RCC 7860 (cell line): ENCODE measurements around the gene VIPR2.
"Not testable (repeated sequence)": the region's sequence is repeated elsewhere in the genome, so short reads cannot be mapped to it uniquely, and the experiment has no call there.

Experiments used
- DNase-seq: peaks from one replicate; pipeline ENCODE4 v3.0.0-alpha.2; 2015; ENCODE audit warnings: low spot score
- FAIRE-seq: peaks from 2 replicates; lab custom pipeline; 2012; peaks lifted over from hg19 to GRCh38; lab: Jason Lieb, UNC

VIPR2 gene

DNA sequence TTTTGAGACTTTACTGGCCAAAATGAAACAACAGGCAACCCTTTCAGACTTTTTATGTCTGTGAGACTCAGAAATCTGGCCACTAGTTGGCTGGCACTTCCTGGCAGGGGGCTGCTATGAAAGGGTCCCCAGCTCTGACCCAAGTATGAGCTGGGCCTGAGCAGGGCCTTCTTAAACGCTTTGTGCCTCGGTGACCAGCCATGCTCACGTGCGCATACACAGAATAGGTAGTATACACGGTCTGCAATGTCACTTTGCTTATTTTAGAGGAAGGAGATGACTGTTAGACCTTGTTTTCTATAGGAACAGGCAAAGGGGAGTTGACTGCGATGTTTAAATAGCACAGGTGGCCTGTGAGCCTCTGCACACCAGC lies 129.6 kb downstream of the VIPR2 start:
- DNase-seq (no peak), FAIRE-seq (no peak)

DNA sequence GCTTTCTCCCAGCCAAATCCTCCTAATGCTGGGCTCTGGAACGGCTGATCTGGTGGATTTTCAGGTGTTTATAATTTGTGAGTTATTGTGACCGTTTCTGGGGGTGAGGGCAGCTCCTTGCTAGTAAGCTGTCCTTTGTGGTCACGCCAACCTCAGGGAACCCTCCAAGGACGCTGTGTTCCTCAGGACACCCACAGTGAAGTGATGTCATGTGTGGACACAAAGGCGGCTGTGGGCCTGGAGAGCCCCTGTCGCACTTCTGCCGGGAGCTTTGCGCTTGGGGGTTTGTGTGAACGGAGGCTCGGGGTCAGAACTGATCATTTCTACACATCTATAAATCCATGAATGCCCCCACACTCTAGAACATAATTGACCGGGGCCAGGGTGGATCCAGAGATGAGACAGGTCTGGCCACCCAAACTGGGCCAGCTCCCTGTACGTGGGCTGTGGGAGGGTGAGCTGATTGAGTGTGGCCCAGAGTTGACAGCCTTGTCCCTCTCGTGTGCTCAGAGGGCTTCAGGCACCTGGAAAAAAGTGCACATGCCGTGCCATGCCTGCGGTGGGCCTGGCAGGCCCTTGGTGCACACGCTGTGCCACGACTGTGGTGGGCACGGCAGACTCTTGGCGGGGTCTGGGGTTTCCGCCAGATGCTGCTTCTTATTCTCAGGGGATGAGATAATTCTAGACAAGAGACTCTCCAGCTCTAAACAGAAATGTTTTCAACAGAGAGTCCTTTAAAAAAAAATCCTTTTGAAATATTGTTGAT lies 130.2 kb downstream of the VIPR2 start:
- FAIRE-seq = no peak
- no peak for DNase-seq

DNA sequence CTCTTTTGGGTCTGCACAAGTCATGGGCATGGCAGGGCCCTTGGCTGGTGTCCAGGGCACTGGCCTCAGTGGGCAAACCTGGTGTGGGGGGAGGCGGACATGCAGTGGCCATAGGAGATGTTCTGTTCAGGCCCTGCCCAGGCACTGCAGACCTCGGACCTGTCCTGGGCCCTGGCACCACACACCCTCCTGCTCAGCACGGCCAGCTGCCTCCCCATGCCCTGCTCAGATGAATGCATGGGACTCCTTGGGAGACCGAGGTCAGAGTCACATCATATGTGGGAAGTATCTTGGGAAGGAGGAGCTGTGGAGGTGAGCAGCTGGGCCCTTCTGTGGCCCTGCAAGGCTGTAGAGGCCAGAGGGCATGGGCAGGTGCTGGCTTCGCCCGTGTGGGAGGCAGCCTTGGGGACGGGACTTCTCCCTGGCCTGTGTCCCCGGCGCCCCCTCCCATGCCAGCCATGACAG lies 130.8 kb downstream of the VIPR2 start:
- DNase-seq = no peak
- FAIRE-seq = no peak

DNA sequence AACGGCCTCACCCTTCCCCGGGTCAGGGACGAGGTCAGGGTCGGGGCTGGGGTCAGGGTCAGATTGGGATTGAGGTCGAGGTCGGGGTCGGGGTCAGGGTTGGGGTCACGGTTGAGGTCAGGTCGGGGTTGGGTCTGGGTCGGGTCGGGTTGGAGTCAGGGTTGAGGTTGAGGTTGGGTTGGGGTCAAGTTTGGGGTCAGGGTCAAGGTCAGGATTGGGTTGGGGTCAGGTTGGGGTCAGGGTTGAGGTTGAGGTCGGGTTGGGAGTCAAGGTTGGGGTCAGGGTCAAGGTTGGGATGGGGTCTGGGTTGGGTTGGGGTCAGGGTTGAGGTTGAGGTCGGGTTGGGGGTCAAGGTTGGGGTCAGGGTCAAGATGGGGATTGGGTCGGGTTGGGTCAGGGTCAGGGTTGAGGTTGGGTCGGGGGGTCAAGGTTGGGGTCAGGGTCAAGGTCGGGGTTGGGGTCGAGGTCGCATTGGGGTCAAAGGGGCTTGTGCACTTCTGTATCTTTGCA lies 131.4 kb downstream of the VIPR2 start:
- no peak for DNase-seq
- no peak for FAIRE-seq

DNA sequence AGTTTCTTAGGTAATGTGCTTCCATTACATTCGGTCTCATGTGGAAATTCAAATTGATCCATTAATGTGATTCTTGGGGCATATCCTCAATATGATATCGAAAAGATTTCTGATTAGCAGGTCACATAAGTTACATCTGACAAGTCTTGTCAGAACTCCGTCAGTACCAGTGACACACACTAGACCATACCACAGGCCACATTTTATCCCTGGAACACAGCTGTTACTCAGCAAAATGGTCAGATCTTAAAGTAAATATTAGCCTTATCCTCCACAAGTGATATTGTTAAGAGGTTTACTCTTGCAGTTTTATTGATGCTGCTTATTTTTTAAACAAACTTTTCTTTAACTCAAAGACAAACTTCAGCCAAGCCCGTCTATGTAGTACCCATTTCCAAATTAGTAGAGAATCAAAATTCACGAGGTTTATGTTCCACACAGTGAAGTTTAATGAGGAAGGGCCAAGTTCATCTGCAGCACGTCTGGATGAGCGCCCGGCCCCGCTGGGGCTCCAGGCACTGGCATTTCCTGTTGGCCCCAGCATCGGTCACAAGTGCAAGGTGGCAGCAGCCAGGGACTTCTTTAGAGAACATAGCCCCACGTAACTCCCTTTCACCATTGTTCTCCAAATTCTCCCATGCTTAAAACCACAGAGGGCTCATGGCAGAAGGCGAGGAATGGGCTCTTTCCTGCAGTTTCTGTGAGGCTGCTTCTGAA lies 132.2 kb downstream of the VIPR2 start:
- FAIRE-seq (no peak), DNase-seq (no peak)

DNA sequence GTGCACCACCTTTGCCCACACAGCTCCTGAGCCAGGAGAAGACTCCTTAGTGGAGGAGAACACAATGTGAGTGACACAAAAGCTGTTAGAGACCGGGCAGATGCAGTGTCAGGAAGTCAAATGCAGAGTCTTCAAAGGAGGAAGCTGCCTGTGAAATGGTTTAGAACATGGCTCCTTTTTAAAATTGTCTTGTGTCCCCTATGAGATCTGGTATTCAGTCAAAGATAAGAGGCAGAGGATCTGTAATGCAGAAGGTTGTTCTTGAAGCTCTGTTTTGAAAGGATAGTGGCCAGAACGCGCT lies 133.0 kb downstream of the VIPR2 start:
- no peak for DNase-seq
- no peak for FAIRE-seq

DNA sequence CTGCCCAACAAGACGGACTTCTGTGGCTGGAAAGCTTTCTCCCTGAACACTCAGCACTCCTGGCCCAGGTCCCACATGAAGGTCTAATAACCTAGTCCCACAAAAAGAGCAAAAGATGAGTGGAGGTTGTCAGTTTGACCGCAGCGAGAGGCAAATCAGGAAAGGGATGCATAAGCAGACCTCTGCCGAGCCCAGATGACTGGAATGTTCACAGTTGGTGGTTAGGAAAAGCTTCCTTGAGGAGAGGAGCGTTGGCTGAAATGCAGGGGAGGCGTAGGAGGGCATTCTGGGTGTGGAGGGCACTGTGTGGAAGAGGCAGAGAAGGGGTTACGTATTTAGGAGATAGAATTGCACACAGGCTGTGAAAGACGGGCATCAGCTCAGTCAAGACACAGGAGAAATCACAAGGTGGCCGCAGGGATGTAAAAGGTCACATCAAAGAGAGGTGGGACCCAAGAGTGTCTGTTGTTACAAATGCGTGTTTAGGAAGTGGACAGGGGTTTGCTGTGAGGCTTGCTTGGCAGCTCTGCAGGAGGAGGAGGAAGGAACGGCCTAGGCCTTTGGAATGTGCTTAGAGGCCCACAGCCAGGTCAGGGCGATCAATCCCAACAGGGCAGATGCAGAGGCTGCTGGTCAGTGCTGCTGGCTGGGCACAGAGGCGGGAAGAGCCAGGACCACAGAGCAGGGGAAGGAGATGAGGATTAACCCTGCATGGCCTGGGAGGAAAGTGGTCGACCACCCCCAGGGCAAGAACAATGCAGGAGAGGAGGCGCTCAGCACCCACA lies 133.5 kb downstream of the VIPR2 start:
- DNase-seq = no peak
- FAIRE-seq = no peak

DNA sequence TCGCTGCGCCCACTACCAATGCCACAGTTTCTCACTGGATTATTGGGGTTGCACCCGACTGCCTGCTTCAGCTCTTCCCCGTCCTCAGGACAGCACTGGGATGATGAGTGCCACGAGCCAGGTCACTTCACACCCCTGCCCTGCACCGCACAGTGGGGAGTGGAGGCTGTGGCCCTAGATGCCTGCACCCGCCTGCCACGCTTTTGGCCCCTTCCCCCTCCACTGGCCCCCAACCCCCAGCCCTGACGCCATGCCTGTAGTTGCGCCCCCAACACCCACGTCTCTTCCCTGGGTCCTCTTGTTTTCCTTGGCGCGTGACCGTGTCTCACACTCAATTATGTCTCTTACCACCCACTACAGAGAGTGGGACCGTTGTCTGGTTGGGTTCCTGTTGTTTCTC lies 134.3 kb downstream of the VIPR2 start:
- DNase-seq (no peak), FAIRE-seq (no peak)

DNA sequence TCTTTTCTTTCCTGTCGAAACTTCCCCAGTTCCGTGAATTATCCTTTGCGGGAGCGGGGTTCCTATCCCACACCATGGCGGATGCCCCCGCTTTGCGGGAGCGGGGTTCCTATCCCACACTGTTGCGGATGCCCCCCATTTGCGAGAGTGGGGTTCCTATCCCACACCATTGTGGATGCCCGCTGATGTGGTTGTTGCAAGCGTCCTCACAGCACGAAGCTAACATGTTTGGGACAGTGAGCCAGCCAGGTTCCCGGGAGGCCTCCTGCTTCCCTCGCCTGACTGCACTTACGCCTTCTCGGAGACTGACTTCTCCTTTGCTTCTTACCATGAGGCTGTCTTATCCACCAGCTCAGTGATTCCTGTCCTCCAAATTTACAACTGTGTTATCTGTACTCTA lies 134.7 kb downstream of the VIPR2 start:
- FAIRE-seq = no peak
- DNase-seq = no peak

DNA sequence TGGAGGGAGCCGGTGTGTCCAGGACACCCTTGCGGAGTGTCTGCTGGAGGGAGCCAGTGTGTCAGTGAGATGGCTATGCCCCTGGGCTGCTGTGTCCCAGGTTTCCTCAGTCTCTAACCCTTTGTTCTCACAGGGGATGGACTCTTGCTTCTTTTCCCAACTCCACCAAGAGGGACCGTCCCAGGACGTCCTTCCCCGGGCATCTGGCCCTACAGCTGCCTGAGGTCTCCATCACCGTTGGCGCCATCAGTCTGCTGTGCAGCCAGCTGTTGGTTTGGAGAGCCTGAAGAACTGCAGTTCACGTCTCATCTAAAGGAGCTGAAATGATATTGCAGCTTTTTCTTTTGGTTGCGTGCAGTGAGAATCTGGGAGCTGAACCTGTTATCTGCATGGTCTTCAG lies 136.2 kb downstream of the VIPR2 start:
- FAIRE-seq (no peak), DNase-seq (no peak)

DNA sequence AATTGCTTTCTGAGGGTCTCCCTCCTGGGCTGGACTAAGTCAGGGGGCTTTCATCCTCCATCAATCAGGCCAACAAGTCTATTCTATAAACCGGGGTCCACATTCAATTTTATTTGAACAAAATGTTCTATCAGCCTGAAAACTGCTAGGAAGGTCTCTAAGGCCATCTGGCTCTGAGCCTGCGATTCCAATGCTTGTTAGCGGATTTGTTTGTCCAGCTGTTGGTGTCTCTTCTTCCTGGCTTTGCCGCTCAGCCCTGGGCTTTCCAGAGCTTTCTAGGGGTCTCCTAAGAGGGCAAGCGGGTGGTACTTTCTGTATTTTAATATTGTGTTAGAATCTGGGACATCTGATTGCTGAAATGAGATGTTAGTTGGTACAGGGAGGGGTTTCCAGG lies 136.7 kb downstream of the VIPR2 start:
- no peak for DNase-seq
- FAIRE-seq = no peak

DNA sequence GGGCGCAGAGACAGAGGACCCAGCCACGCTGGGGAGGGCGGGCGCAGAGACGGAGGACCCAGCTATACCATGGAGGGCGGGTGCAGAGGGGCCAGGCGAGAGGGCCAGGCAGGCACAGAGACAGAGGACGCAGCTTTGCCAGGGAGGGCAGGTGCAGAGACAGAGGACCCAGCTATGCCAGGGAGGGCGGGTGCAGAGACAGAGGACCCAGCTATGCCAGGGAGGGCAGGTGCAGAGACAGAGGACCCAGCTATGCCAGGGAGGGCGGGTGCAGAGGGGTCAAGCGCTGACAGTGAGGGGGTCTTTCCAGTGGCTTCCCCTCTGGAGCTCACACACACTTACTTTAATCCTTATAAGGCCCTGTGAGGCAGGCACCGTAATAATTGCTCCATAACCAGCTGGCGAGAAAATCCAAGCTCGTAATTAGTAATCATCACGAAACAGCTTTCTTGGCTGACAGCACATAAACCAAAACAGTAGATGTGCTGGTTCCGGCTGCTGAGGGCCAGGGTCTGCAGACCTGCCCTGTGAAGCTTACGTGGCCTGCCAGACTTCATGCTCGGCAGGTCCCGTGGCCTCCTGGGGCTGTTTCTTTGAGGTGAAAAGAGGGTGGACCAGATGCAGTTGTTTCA lies 137.2 kb downstream of the VIPR2 start:
- no peak for FAIRE-seq
- no peak for DNase-seq

DNA sequence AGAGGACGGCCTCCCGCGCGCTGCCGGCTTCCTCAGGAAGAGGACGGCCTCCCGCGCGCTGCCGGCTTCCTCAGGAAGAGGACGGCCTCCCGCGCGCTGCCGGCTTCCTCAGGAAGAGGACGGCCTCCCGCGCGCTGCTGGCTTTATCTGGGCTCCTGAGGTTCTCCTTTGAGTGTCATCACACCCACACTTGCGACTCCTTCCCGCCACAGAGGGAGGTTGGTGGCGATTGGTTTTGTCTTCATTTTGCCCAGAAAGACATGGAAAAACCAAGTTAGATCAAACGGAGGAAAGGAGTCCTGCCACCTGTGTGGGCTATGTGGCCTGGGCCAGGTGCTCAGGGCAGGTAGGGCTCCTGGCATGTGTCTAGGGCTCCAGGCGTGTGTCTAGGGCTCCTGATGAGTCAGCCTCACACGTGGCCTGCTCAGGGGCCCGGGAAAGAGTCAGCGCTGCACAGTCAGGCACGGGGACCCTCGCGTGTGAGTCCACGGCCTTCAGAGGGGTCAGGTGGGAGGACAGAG lies 138.0 kb downstream of the VIPR2 start:
- FAIRE-seq (no peak), DNase-seq (no peak)

DNA sequence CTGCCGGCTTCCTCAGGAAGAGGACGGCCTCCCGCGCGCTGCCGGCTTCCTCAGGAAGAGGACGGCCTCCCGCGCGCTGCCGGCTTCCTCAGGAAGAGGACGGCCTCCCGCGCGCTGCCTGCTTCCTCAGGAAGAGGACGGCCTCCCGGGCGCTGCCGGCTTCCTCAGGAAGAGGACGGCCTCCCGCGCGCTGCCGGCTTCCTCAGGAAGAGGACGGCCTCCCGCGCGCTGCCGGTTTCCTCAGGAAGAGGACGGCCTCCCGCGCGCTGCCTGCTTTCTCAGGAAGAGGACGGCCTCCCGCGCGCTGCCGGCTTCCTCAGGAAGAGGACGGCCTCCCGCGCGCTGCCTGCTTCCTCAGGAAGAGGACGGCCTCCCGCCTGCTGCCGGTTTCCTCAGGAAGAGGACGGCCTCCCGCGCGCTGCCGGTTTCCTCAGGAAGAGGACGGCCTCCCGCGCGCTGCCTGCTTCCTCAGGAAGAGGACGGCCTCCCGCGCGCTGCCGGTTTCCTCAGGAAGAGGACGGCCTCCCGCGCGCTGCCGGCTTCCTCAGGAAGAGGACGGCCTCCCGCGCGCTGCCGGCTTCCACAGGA lies 138.6 kb downstream of the VIPR2 start:
- not testable (repeated sequence) for DNase-seq, FAIRE-seq

DNA sequence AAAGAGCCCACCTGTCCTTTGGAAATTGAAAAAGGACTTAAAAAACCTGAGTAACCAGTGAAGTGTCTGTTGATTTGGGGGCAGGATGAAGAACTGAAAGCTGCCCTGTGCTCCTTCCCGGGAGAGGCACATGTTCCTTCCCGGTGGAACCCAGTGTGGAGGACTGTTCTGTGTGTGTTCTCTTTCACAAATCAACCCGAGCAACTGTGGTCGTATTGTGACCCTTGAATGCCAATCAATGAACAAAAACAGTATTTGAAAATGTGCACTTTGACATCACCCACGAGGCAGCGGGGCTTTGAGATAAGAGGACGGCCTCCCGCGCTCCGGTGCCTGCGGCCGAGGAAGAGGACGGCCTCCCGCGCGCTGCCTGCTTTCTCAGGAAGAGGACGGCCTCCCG lies 139.0 kb downstream of the VIPR2 start:
- DNase-seq (no peak), FAIRE-seq (no peak)

DNA sequence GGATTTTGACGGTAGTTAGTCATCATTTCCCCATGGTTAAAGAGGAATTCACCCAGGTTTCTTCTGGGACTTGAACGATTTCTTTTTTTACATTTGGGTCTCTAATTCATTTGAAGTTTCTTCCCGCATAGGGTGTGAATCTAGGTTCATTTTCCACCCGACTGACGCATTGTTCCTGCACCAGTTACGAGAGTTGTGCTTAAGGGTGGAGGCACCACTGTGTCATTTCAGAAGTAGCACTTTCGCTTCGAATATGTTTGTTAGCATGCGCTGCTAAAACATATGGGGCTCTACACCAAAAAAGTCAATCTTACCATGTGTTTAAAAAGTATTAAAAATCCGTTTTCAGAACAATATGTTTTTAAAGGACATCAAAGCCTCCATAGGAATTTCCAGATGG lies 140.3 kb downstream of the VIPR2 start:
- no peak for DNase-seq
- FAIRE-seq = no peak

DNA sequence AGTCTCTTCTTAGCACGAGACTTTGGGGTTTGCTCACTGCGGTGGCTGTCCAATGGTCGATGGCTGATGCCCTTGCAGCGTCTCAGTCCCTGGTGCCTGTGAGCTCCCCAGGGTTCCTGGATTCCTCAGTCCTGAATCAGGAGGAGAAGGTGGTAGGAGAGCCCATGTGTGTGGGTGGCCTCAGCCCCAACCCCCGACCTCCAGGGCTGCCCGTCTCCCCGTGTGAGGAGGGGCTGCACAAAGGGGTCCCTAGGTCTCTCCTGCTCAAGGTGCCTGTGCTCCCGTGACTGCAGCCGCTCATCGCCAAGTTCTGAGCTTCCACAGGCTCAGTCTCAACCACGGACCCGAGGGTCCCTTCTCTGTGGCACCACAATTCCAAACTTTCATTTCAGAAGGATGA lies 142.9 kb downstream of the VIPR2 start:
- FAIRE-seq (no peak), DNase-seq (no peak)

DNA sequence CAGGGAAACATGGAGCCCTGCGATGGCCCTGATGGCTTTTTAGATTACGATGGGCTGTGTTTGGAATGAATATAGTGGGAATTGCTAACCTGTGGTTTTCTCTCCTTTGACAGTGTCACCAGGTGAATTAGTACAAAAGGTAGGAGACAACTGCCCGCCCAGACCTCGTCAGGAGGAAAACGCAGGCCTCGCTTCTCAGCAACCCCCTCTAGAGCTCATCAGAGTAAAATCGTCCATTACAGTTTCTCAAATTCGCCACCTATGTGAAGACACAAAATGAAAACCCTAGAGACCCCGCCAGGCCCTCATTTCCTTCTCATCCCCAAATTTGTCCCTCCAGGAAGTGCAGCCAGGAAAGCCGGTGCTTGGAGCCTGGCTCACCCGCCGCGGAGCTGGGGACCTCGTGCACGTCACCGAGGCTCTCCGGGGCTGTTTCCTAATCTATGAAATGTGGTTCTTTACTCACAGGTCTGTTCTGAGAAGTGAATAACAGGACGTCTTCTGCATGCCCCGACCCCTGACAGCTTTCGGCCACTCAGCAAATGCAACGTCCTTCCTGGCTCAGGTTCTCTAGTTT lies 143.7 kb downstream of the VIPR2 start:
- no peak for DNase-seq
- no peak for FAIRE-seq

DNA sequence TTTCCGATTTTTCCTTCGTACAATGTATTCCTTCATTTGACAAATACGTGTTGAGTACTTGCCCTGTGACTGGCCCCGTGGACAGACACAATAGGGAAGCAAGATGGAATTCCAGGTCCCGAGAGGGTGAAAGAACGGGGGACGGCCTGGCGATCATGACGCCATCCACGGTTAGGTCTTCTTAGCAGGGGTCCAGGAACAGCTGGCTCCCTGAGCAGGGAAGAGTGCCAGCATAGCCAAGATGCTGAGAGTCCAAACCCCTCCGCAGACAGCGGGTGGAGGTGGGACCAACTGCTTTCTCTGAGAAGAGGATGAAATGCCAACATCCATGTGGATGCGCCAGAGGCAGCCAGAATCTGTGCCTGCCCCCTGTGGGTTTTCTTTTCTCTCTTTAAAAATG lies 144.6 kb downstream of the VIPR2 start:
- FAIRE-seq = no peak
- no peak for DNase-seq

DNA sequence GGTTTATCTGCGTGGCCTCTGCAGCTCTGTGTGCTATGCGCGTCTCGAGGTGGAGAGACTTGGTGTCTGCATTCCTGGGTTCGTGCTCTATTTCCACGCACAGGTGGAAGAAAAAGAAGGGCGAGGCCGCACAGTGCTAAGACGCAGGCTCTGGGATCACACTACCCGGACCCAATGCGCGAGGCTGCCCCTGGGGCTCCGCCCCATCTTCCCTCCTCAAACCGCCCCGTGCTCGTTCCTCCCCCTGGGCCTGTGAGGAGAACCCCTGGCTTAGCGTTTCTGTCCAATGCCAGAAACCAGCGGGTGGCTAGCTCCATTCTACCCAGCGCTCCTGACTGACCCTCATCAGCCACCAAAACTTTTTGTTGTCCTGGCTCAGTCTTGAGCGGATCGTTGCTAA lies 145.2 kb downstream of the VIPR2 start:
- DNase-seq = no peak

More for the DNA sequence above, 145.2 kb downstream of the VIPR2 start:
- FAIRE-seq = no peak
